Measurements from ENCODE around the gene COL23A1.
A peak's percentile ranks its signal among the peaks of the same experiment; 100 is the strongest.
"Not testable (repeated sequence)": the region's sequence is repeated elsewhere in the genome, so short reads cannot be mapped to it uniquely, and the experiment has no call there.

COL23A1 gene

GRCh38 chr5:178274781-178275537 is 315.2 kb downstream of the COL23A1 start:
- DNase-seq: no peak

DNA sequence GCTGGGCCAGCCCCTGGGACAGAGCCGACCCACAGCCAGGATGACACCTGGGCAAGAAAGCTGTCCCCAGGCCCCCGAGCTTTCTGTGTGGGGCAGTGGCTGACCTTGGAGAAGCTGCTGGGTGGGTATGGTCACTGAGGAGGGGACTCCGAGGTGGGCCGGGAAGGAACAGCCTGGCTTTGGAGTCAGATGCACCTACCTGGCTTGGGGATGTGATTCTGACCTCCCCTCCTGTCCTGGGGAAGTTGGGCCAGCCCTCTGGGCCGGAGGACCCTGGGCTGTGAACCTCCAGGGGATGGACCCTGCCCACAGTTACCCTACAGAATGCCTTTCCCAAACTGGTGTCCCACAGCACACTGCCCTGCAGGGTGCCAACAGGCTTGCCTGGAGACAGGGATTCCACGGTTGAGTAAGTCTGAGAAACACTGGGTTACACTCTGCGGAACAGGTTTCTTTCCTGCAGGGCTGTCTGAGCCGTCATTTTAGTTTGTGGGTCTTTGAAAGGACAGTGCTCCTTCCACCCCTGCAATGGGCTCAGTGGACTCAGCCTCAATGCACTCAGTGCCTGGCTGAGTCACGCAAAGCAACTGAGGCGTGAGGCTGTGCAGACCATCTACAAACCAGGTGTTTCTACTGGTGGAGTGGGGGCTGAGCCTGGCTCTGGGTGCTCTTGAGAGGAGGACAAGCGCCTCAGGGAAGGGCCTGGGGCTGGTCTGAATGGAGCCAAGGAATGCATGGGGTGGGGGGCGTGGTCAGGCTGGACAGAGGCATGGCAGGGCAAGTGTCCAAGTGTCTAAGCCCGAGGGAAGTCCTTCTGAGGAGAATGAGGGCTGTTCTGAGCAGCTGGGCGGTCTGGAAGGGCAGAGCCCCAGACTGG is 316.3 kb downstream of the COL23A1 start:
- no peak for DNase-seq

- DNase-seq: no peak
These were observed 317.2 kb downstream of the COL23A1 start for GRCh38 chr5:178273041-178273440.

GRCh38 chr5:178272591-178272990 is 317.6 kb downstream of the COL23A1 start:
- DNase-seq: no peak

DNA sequence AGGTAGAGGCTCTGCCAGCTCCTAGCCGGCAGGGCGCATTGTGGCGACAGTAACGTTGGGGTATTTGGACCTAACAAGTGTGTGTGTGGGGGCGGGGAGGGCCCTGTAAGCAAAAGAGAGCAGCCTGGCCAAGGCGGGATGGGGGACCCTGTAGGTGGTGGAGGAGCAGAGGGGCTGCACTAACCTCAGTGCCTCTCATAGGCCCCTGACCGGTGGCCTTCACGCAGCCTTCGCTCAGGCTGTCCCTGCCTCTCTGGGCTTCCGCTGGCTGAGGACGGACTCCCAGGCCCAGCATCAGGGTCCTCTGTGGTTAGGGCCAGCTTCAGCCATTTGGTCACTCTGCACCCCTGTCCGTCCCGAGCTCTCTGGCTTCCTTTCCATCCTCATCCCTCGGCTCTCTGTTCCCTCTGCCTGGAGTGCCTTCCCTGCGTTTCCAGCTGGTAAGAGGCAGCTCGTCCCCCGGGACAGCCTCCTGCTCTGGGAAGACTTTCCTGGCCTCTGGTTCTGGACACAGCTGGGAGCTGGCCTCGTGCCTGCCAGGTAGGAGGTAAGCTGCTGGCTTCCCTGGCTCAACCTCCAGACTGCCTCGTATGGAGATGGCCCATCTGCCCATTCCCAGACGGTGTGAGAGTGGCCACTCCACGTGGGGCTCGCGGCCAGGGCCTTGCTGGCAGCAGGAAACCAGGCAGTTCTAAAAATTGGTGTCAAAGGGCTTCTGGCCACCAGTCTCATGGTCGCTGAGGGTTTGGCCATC is 318.3 kb downstream of the COL23A1 start:
- no peak for DNase-seq

GRCh38 chr5:178271231-178271630 is 319.0 kb downstream of the COL23A1 start:
- no peak for DNase-seq

- DNase-seq: no peak
These were observed 320.7 kb downstream of the COL23A1 start for GRCh38 chr5:178269499-178269898.

DNA sequence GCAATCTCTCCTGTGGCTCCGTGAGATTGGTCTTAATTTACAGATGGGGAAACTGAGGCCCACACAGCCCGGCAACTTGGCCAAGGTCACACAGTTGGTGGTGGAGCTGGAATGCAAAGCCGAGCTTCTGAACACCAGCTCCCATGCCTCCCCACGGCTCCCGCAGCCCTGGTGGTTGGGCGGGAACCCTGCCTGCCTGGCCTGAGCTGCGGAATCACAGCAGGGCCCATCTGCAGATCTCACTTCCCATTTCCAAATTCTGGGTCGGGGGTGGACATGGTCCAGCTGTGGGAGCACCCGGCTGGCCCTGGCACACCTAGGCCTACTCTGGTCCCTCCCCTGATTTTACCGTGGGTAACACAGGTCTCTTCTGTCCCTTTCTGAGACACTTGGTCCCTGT is 322.3 kb downstream of the COL23A1 start:
- no peak for DNase-seq

DNA sequence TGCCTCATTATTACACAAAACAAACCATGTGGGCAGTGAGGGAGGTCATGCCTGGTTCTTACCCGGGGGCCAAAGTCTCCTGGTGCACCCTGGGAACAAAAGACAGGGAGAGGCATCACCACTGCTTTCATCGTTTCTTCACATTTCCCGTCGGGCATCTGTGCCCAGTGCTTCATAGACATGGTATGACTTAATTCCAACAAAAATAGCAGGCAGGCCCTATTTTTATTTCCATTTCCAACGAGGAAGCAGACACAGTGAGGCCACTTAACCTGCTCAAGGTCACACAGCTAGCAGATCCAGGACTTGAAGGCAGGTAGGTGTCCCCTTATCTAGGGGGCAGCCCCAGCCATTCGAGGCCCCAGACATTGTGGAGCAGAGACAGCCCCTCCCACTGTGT is 322.9 kb downstream of the COL23A1 start:
- no peak for DNase-seq

DNA sequence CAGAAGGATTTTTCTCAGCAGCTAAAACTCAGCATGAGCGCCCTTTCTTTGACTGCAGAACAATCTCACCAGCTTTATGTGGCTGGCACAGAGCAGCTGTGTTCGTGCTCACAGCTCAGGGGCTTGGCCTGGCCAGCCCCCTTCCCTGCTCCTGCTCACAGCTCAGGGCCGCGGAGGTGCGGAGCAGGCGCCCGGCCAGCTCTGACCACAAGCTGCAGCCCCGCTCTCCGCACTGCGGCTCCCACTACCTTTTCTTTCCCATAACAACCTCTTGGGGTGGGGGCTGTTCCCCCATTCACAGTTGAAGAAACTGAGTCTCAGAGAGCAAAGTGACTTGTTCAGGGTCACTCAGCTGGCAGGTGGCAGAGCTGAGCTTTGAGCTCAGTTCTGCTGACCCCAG is 323.6 kb downstream of the COL23A1 start:
- no peak for DNase-seq

GRCh38 chr5:178265746-178266145 is 324.4 kb downstream of the COL23A1 start:
- no peak for DNase-seq

DNA sequence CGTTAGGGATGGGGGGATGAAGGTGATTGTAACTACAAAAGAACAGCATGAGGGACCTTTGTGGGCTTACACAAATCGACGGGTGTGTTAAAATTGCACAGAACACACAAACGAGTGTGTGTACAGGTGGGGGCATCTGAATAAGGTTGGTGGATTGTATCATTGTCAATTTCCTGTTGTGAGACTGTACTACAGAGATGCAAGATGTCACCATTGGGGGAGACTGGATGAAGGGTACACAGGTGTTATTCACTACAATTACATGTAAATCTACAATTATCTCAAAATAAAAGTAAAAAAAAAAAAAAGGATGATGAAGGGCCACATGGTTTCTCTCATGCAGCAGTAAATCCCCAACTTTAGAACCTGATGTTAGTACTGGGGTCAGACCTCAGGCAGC is 326.1 kb downstream of the COL23A1 start:
- no peak for DNase-seq

DNA sequence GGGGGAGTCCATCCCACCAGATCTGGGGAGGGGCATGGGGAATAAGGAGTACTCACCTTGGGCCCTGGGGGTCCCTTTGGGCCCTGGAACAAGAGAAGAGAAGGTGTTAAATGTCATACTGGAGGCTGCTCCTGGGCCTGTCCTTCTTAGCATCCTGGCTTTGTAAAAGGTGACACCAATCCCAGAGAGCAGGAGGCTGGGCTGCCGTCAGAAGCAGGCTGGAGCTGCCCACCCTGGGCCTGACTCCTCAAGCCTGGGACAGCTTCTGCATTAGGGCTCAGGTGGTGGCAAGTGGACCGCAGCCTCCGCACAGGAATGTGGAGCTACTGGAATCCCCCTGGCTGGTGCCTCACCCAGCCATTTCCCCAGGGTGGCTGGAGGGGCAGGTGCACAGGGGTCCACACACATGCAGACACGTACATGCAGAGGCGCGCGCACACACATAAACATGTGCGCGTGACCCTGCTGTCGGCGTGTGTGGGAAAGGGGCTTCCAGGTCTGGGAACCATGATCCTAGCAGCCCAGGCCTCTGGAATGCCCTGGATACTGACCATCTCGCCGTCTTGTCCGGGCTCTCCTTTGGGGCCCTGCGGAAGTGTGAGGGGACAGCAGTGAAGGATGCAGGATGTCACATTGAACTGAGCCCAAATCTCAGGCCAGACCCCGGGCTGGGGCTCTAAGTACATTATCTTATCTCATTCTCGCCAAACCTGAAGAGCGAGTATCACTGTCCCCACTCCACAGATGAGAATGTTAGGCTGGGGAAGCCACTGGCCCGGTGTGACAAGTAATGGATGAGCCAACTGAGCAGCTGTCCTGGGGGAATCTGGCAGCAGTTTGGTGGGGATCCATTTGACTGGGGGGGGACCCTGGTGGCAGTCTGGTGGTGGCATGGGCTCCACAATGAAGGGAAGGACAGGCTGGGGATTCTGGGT is 328.3 kb downstream of the COL23A1 start:
- no peak for DNase-seq

DNA sequence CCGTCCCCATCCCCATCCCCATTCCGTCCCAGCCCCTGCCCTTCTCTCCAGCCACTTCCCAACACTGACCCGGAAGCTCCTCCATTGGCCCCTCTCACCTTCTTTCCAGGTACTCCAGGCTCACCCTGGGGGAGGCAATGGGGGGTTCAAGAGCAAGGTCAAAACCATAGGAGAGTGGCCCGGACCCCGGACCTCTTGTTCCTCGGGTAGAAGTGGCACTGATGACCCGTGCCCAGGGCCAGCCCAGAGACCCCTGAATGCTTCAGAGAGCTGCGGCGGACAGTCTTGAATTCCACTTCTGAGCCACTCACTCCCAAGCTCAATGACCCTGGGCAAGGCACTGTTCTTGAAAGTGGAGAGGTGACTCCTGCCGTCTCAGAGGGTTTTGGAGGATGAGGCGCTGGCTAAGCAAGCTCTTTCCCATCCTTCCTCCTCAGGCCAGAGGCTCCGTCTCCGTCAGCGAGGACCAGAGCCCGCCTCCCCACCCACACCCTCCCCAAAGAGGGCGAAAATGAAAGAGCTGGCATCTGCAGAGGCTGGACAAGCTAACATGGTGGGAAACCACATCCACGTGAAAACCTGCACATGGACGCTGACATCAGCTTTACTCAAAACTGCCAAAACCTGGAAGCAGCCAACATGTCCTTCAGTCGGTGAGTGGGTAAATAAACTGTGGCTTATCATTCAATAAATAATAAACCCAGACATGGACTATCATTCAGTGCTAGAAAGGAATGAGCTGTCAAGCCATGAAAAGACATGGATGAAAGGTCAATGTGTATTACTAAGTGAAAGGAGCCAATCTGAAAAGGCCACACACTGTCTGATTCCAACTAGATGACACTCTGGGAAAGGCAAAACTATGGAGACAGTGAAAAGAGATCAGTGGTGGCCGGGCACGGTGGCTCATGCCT is 330.3 kb downstream of the COL23A1 start:
- no peak for DNase-seq

DNA sequence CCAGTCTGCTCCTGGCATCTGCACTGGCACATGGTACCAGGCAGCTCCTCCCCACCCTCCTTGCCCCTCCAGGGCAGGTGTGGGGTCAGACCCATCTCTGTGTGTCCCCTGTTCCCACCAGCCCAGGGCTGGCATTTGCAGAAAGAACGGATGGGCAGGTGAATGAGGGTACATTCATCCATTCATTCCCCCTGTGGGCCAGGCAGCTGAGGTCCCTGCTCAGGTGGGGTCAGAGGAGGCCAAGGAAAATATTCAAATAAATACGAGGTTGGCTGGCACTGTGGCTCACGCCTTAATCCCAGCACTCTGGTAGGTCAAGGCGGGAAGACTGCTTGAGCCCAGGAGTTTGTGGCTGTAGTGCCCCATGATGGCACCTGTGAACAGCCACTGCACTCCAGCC is 332.5 kb downstream of the COL23A1 start:
- no peak for DNase-seq

GRCh38 chr5:178256746-178257145 is 333.4 kb downstream of the COL23A1 start:
- DNase-seq: no peak

GRCh38 chr5:178253632-178254031 is 336.6 kb downstream of the COL23A1 start:
- DNase-seq: not testable (repeated sequence)

DNA sequence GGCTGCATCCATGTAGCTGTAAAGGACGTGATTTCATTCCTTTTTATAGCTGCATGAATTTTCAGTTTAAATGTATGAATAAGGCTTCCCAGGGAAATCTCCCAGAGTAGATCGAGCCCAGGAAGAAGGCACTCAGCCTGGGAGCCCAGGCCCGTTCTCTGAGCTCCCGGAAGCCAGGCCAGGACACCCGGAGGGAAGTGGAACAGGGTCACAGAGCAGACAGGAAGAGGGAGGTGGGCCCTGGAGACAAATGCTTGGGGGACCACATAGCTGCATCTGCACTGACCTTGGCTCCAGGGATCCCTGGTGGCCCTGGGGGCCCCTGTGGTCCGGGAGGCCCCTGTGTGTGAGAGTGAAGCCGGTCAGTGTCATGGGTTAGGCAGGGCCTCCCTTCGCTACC is 337.9 kb downstream of the COL23A1 start:
- DNase-seq: no peak

DNA sequence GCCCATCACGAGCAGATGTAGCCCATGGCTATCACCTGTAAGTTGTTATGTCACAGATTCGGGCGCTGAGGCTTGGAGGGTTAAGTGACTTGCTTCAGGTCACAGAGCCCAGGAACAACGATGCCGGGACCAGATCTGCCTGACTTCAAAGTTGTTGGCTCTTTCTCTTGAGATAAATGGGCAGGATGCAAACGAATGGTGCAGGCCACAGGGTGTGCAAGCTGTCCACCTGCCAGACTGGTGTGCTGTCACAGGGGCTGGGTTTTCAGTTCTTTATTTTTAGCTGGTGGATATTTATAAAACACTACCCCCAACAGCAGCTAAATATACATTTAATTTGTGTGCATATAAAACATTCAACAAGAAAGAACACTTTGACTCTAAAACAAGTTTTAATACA is 339.9 kb downstream of the COL23A1 start:
- DNase-seq: no peak

DNA sequence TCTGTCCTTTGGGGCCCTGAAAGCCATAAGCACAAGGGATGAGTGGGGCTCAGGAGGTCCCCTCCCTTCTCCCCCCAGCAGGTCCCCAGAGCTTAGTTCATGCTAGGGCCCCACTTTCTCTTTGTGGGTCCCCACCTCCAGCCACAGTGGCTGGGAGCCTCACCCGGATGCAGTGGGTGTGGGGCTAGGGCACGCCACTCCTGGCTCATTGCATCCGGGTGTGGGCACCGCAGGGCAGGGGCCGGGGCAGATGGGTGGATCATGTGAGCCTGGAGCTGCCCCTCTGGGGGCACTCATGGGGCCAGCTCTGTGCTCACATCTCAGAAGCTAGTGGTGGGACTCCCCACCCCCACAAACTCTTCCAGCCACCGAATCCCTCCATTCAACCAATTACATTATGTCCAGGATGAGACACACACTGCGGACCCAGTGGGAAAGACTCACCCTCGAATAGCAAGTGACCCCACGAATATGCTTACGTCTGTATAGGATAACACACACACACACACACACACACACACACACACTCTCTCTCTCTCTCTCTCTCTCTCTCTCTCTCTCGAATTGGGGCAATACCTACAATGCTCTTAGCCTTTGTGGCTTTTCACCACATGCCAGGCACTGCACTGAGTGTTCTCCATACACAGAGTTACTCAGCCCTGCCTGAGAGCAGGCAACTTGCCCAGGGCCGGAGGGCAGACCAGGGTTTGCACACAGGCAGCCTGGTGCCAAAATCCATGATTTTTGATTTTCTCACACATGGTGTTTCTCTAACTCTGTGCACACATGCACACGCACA is 340.8 kb downstream of the COL23A1 start:
- DNase-seq: peak; percentile 61
